Coronary artery (tissue), 2 donors: ENCODE results near the gene CNPY4.

ENCODE experiments used
- DNase-seq: peaks from one replicate; pipeline ENCODE4 v3.0.0-alpha.2; 2017; ENCODE audit warnings: low spot score
- H3K27ac ChIP-seq, 2 donors: fragments of 200-600 bp; sonication (generic); one replicate each; pipeline ENCODE4 v1.5.1; 2016 to 2019
- H3K4me3 ChIP-seq: fragments of 200-600 bp; sonication (generic); 2 replicates; pipeline ENCODE4 v1.5.1; 2016; ENCODE audit warnings: mild to moderate bottlenecking, moderate library complexity
- TF ChIP-seq, protein P1 (sequence below): fragments of 200-600 bp; sonication (generic); IDR thresholded peaks from one replicate; pipeline ENCODE4 v1.5.1; 2019; ENCODE audit warnings: antibody characterized with exemption

The CNPY4 gene

DNA sequence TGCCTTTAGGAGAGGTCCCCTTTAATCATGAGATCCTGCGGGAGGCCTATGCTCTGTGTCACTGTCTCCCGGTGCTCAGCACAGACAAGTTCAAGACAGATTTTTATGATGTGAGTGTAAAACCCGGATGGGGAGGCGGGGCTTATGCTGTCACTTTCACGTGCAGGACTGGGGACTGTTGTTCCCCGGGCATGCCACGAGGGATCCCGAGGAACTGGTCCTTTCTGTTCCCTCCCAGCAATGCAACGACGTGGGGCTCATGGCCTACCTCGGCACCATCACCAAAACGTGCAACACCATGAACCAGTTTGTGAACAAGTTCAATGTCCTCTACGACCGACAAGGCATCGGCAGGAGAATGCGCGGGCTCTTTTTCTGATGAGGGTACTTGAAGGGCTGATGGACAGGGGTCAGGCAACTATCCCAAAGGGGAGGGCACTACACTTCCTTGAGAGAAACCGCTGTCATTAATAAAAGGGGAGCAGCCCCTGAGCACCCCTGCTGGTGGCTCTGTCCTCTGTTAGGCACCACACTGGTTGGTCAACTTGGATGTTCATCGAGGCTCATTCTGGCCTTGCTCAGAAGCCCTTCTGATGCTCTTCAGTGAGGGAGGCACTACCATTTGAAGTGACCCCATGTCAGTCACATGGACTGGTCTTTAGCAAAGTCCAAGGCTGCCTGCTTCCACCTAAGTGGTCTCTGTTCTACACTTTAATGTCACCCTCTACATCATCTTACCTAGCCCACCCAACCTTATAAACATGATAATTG lies 27.8 kb upstream of the CNPY4 start:
- no peak for DNase-seq
- no peak overlapping the region for H3K27ac ChIP-seq
- H3K4me3 ChIP-seq = no peak overlapping the region
- TF ChIP-seq, protein P1, sequence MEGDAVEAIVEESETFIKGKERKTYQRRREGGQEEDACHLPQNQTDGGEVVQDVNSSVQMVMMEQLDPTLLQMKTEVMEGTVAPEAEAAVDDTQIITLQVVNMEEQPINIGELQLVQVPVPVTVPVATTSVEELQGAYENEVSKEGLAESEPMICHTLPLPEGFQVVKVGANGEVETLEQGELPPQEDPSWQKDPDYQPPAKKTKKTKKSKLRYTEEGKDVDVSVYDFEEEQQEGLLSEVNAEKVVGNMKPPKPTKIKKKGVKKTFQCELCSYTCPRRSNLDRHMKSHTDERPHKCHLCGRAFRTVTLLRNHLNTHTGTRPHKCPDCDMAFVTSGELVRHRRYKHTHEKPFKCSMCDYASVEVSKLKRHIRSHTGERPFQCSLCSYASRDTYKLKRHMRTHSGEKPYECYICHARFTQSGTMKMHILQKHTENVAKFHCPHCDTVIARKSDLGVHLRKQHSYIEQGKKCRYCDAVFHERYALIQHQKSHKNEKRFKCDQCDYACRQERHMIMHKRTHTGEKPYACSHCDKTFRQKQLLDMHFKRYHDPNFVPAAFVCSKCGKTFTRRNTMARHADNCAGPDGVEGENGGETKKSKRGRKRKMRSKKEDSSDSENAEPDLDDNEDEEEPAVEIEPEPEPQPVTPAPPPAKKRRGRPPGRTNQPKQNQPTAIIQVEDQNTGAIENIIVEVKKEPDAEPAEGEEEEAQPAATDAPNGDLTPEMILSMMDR = no peak

DNA sequence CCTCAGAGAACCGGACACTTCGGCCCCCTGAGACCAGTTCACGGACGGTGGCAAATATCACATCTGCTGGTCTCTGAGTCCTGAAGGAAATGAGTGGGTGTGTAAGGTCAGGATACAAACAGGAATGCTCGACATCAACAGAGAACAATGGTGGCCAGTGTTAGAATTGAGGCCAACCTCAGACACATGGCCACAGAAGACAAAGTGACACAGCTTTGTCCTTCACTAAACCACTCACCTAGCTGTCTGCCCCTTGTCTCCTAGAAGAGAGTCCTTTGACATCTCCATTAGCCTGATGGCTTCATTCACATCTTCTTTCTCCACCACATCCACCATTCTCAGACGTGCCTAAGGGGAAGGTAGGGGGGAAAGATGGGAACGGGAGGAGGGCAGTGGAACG lies 26.4 kb upstream of the CNPY4 start:
- no peak overlapping the region for H3K27ac ChIP-seq

DNA sequence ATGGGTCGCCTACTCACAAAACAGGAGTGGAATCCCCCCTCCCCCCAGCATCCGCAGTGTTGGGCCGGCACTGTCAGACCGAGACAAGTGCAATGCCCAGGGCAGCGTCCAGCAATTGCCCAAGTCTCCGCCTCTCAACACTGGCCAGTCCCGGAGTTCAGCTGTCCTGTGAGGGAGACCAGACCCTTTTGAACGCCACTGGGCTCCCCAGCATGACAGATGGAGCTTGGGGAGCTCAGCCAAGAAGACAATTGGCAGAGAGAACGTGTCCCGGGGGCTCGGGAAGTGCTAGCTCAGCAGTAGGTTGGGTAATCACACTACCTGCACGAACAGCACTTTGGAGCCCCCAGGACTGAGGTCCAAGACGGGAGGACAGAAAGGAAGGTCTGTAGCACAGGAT lies 25.9 kb upstream of the CNPY4 start:
- H3K27ac ChIP-seq = no peak overlapping the region
- DNase-seq = no peak
- TF ChIP-seq, protein P1 = no peak
- no peak overlapping the region for H3K4me3 ChIP-seq

More for the DNA sequence above, 26.4 kb upstream of the CNPY4 start:
- no peak for DNase-seq
- TF ChIP-seq, protein P1 = no peak
- H3K4me3 ChIP-seq = no peak overlapping the region

DNA sequence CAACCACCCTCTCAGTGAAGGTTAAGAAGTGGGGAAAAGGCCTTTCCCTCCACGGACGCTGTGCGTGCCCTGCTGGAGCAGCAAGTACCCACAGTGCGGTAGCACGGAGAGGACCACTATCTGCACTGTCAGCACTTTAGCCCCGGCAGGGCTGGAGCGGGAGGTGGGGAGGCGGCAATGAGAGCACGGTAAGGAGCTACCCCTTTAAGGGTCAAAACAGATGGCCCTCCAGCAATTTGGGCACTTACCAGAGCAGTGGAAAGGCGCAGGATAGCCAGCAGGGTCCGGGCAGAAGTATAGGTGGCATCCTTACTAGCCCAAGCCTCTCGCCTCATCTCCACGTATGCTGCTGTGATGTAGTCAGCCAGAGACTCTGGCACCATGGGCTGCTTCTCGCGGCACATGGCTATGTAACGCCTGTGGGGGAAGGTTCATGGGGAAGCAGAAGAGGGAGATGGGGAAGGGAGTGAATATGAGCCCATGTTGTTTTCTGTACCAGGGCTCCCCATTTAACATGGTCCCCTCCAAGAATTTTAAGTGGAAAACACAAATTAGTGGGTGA lies 25.4 kb upstream of the CNPY4 start:
- Histone ChIP-seq H3K27ac (no peak overlapping the region), H3K4me3 (no peak overlapping the region)
- DNase-seq = no peak
- TF ChIP-seq, protein P1 = no peak

DNA sequence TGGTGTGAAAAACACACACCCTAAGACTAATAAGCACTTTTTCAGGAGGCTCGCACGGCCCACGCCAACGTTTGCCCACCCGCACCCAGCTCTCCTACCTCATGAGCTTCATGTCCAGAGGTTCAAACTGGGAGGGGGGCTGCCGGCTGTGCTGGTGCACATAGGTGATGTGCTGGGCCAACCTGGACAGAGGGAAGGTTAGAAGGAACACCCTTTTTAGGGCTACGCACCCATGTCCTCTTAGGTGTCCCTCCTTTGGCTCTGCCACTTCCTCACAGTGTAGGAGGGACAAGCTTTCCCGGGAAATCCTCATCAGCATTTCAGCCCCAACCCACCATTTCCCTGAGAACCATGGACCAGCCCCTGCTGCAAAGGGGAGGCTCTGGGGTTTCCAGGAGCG lies 24.1 kb upstream of the CNPY4 start:
- no peak for DNase-seq
- TF ChIP-seq, protein P1 = no peak
- Histone ChIP-seq H3K27ac (no peak overlapping the region), H3K4me3 (no peak overlapping the region)

DNA sequence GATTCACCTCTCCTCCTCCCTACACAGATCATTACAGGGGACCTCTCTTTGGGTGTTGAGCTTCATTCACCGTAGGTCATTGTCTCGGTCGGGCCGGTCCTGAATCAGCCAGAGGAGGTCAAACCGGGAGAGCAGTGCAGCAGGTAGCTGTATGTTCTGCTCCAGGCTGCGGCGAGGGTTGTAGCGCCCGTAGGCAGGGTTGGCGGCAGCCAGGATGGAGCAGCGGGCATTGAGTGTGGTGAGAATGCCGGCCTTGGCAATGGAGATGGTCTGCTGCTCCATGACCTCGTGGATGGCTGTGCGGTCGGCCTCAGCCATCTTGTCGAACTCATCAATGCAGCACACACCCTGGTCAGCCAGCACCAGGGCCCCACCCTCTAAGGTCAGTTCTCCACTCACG lies 23.7 kb upstream of the CNPY4 start:
- TF ChIP-seq, protein P1 = no peak
- DNase-seq = no peak
- no peak overlapping the region for H3K4me3 ChIP-seq

DNA sequence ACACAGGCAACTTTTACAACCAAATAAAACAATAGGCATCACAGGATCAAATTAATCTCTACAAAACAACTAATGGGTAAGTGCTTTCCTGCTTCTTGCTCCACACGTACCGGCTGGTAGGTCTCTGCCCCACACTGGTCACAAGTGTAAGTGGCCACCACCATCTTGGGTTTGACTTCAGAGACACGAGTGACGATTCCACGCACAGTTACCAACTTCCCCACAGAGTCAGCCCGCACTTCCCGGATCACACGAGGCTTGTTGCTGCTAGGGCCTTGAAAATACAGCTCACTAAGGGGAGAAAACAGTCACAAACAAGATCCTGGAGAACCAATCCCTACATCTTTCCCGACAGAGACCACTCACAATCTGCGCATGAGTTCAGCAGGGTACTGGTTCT lies 20.5 kb upstream of the CNPY4 start:
- Histone ChIP-seq H3K4me3 (no peak overlapping the region), H3K27ac (no peak overlapping the region)
- TF ChIP-seq, protein P1 = no peak
- DNase-seq = no peak

More for the DNA sequence above, 23.7 kb upstream of the CNPY4 start:
- no peak overlapping the region for H3K27ac ChIP-seq
